ENCODE measurements around the gene SYNM.

GRCh38 chr15:99126930-99127329, 22.1 kb downstream of the SYNM start:
- TF ChIP-seq EZH2 (IDR thresholded peaks at IDR 0.05; ENCODE audit: insufficient read depth, poor library complexity, severe bottlenecking) (no peak), EZH2phosphoT487 (IDR thresholded peaks at IDR 0.05; ENCODE audit: insufficient read depth, low read depth) (no peak)

Measured in GM23248 (cell line).